ENCODE data around the gene CD300LF.

CD300LF gene

GRCh38 chr17:74757931-74758847, 45.5 kb upstream of the CD300LF start:
- TF ChIP-seq CTCF (IDR thresholded peaks at IDR 0.05; ENCODE audit: low read depth, low read length): no peak
- DNase-seq (ENCODE audit: extremely low read depth, low read depth): no peak

- DNase-seq (ENCODE audit: extremely low read depth, low read depth): no peak
- no peak for TF ChIP-seq CTCF (IDR thresholded peaks at IDR 0.05; ENCODE audit: low read depth, low read length)
Observed at GRCh38 chr17:74757502-74757901, 44.8 kb upstream of the CD300LF start.

GRCh38 chr17:74756891-74757290, 44.2 kb upstream of the CD300LF start:
- TF ChIP-seq CTCF (IDR thresholded peaks at IDR 0.05; ENCODE audit: low read depth, low read length): no peak
- DNase-seq (ENCODE audit: extremely low read depth, low read depth): no peak

- DNase-seq (ENCODE audit: extremely low read depth, low read depth): no peak
- TF ChIP-seq CTCF (IDR thresholded peaks at IDR 0.05; ENCODE audit: low read depth, low read length): no peak
Observed at GRCh38 chr17:74755533-74755932, 42.8 kb upstream of the CD300LF start.

GRCh38 chr17:74754832-74755231, 42.1 kb upstream of the CD300LF start:
- no peak for TF ChIP-seq CTCF (IDR thresholded peaks at IDR 0.05; ENCODE audit: low read depth, low read length)

GRCh38 chr17:74752822-74753401, 40.2 kb upstream of the CD300LF start:
- TF ChIP-seq CTCF (IDR thresholded peaks at IDR 0.05; ENCODE audit: low read depth, low read length): no peak
- DNase-seq (ENCODE audit: extremely low read depth, low read depth): no peak

More at GRCh38 chr17:74754832-74755231, 42.1 kb upstream of the CD300LF start:
- DNase-seq (ENCODE audit: extremely low read depth, low read depth): no peak

- no peak for TF ChIP-seq CTCF (IDR thresholded peaks at IDR 0.05; ENCODE audit: low read depth, low read length)
- DNase-seq (ENCODE audit: extremely low read depth, low read depth): no peak
Observed at GRCh38 chr17:74752415-74752814, 39.7 kb upstream of the CD300LF start.
